Activated T-cell treated with anti-CD3 and anti-CD28 coated beads, Interleukin-2, amount 50 U/mL, for 48 hours (primary cell): ENCODE measurements around the gene WNT7A.

ENCODE experiments used
- DNase-seq, 2 experiments: peaks; one replicate each; pipeline ENCODE4 v3.0.0-alpha.2; 2020

Gene WNT7A

DNA sequence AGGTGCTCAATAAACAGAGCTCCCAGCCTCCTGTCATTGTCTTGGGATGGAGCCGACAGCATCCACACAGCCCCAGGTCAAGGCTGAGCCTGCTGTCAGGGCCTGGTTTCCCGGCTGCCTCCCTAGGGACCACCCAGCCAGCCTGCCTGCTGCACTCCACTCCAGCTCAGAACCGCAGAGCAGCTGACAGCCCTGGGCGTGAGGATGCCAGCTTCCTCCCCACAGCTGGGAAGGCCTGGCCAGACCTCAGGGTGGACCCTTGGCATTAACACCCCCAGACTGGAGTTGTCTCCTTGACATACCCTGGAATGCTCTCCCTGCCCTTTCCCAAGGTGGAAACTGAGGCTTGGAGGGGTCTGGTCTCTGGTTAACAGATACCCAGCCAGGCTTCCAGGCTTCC lies 112.0 kb downstream of the WNT7A start:
- no peak for DNase-seq

DNA sequence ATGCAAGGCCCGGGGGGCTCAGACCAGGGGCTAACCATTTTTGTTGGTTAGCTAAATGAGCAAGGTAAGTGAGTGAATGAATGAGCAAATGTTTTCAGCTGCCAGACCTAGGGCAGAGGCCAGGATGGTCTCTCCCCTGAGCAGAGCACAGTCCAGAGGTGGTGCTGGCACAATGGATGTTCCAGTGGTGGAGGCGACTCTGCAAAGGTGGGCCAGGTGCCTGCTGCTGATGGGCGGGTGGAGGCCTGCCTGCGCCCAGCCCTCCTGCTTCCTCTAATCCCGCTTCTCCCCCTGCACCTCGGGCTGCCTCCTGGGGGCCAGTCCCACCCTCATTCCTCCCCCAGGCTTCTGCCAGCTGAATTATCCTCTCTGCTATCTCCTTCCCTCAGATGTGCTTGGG lies 112.8 kb downstream of the WNT7A start:
- no peak for DNase-seq
